Measurements from ENCODE around the gene COA1.

COA1 gene

DNA sequence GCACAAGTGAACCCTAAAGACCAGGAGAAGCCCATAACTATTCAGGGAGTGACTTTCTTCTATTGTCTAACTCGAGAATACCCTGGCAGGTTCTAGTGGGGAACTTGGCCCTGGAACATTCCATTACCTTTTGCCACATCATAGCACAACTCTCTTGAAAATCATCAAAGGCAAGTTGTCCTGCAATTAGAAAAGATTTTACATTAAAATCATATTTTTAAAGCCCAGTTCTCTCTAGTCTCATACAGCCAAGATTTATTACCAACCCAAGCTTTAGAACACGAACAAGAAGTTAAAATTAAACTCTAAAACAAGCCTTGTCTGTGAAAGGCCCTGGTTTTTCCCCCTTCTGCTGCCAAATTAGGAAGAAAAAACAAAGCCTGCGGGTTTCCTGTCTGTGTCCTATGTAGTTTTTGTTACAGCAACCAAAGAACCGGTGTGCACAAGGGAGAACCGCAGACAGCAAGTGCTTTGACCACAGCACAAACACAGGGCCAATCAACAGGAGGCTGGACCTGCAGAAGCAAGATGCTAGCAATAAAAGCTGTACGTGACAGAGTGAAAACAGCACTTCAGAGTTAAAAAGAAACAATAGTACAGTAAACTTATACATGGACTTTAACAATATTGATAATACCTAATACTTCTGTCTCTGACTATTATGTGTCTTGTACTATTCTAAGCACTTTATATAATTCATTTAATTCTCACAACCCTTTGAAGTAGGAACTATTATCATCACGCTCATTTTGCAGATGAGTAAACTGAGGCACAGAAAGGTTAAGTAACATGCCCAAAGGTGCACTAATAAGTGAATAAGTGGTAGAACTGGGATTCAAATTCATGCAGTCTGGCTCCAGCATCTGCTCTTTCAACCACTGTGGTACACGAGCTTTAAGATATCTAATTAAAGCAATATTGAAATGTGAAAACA, 80.6 kb downstream of the COA1 start:
- DNase-seq (ENCODE audit: low spot score in 2 of 2), result peak in 1 of 2 donors; percentile 85
- Mint-ChIP-seq H3K4me1 (peaks cover 88% of the 10 kb centered on the region), H3K9me3 (no peaks in the 10 kb centered on the region), H3K36me3 (peaks cover 41% of the 10 kb centered on the region), H3K27ac (peak overlapping the region; percentile 75), H3K4me3 (peak overlapping the region; percentile 57)
- peak; percentile 58 for ATAC-seq

DNA sequence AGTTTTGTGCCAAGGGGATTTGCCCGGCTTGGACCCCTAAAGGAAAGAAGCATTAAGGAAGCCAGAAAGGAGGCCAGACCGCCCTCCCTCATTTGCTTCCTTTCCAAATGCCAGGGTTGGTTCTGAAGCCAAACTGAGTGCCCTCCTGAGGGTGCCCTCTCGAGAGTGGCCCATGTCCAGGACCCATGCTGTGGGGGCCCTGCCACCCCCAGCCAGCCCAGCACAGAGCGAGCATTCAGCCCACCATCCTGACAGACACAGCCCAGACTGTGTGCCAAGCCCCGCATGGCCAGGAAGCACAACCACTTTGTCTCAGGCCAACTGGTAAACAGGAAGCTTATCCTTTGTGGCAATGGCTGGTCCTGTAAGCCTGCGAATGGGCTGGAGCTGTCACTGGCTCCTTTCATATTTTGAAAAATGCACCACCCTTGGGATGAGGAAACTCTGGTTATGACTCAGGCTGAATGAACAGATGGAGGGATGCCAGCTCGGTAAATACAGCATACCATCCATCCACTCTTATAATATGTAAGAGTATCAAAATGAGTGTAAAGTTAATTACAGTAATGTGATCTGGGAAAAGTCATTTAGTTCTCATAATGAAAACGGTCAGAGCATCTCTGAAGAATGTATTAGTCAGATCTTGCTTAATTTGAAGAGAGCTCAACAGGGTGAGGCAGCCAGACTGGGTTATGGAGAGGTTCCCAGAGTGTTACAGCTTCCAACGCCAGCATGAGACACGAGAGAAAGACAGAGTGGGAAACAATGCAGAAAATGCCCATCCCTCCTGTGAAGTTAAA, 81.5 kb downstream of the COA1 start:
- Mint-ChIP-seq H3K4me1 (peaks cover 94% of the 10 kb centered on the region), H3K4me3 (peak overlapping the region; percentile 57), H3K27ac (peak overlapping the region; percentile 75), H3K9me3 (no peaks in the 10 kb centered on the region), H3K36me3 (peaks cover 50% of the 10 kb centered on the region)
- peak; percentile 79 for ATAC-seq
- DNase-seq (ENCODE audit: low spot score in 2 of 2), result peak in 1 of 2 donors; percentile 82

GRCh38 chr7:43647339-43647672, 82.0 kb downstream of the COA1 start:
- no peak for ATAC-seq
- H3K4me1 Mint-ChIP-seq, result peaks cover 96% of the 10 kb centered on the region
- H3K4me3 Mint-ChIP-seq, result peak overlapping the region; percentile 57
- H3K9me3 Mint-ChIP-seq, result no peaks in the 10 kb centered on the region
- H3K27ac Mint-ChIP-seq, result peak overlapping the region; percentile 75
- H3K36me3 Mint-ChIP-seq, result peaks cover 56% of the 10 kb centered on the region
- DNase-seq (ENCODE audit: low spot score in 2 of 2), result no peak

DNA sequence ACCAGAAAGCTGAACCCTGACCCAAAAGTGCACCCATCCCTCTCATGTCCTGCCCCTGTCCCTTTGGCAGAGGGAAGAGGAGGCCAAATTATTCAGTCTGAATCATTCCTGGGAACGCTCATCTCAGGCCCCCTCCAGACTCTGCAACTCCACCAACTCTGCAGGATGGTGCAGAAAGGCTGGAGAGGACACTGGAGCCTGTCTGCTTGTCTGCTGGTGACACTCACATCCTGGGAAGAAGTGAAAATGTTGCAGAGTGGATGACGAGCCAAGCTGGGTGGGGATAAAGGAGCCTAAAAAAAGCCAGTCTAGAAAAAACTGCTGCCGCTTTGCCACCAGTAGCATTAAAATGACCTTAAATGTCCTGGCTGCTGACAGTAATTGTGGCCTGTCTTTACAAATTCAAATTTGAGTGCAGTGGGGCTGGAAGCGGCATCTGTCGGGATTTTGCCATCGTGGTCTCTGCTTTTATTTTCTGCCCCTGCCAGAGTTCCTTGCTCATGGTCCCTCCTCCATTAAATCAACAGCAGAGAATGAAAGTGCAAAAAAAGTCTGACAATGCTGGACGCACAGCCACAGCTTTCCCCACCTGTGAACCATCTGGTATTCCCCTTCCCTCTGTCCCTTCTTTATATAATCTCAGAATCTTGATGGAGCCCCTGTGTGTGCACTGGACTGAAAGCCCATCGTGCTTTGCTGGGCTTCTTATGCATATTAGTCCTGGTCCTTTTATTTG, 82.6 kb downstream of the COA1 start:
- ATAC-seq, result no peak
- Mint-ChIP-seq H3K9me3 (no peaks in the 10 kb centered on the region), H3K4me3 (peak overlapping the region; percentile 57), H3K4me1 (peaks cover 93% of the 10 kb centered on the region), H3K27ac (peak overlapping the region; percentile 75), H3K36me3 (peaks cover 59% of the 10 kb centered on the region)
- no peak for DNase-seq (ENCODE audit: low spot score in 2 of 2)

- H3K9me3 Mint-ChIP-seq, result no peaks in the 10 kb centered on the region
- ATAC-seq (no peak), DNase-seq (ENCODE audit: low spot score in 2 of 2) (no peak)
- H3K4me3 Mint-ChIP-seq, result peak overlapping the region; percentile 57
- peaks cover 90% of the 10 kb centered on the region for H3K4me1 Mint-ChIP-seq
- H3K36me3 Mint-ChIP-seq, result peaks cover 68% of the 10 kb centered on the region
- H3K27ac Mint-ChIP-seq, result peak overlapping the region; percentile 75
Observed at GRCh38 chr7:43645699-43646226, 83.6 kb downstream of the COA1 start.

GRCh38 chr7:43643846-43644245, 85.5 kb downstream of the COA1 start:
- Mint-ChIP-seq H3K27ac (peak overlapping the region; percentile 87), H3K36me3 (peaks cover 88% of the 10 kb centered on the region), H3K9me3 (no peaks in the 10 kb centered on the region), H3K4me3 (peak overlapping the region; percentile 37), H3K4me1 (peaks cover 79% of the 10 kb centered on the region)
- no peak for ATAC-seq
- DNase-seq (ENCODE audit: low spot score in 2 of 2), result no peak

DNA sequence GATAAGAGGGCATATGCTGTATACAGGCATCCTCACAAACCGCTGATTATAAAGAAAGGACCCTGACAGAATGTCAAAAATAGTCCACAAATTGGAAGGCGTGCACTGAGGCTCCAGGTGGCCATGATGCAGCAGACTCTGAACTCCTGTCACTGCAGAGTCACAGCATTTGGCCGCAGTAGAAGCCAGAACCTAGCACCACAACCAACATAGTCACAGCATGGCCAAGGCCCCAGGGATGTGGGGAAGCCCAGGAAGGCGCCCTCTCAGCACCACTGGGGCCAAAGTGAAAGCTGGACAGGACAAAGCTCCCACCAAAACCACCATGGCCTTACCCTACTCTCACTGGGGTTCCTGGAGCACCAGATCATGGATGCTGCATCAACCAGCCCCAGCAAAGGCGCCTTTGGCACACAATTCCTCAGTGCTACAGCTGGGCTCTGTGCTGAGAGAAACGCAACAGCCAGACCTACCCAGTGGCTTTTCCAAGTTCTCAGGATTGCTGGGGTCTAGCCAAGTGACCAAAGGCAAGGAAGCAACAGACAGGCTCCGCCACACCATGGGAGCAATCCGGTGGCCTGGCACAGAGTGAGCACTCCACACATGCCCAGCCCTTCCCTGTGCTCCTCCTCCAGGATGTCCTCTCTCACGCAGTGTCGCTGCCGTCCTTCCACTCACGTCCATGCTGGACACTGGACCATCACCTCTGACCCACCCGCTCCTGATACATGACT, 86.3 kb downstream of the COA1 start:
- H3K4me3 Mint-ChIP-seq, result peak overlapping the region; percentile 37
- ATAC-seq (peak; percentile 27), DNase-seq (ENCODE audit: low spot score in 2 of 2) (peak in 1 of 2 donors; percentile 50)
- H3K27ac Mint-ChIP-seq, result peak overlapping the region; percentile 87
- H3K9me3 Mint-ChIP-seq, result no peaks in the 10 kb centered on the region
- H3K36me3 Mint-ChIP-seq, result peaks cover 95% of the 10 kb centered on the region
- H3K4me1 Mint-ChIP-seq, result peaks cover 71% of the 10 kb centered on the region

- H3K27ac Mint-ChIP-seq, result peak overlapping the region; percentile 84
- no peak overlapping the region for H3K4me3 Mint-ChIP-seq
- DNase-seq (ENCODE audit: low spot score in 2 of 2) (no peak), ATAC-seq (no peak)
- no peaks in the 10 kb centered on the region for H3K9me3 Mint-ChIP-seq
- peaks cover 96% of the 10 kb centered on the region for H3K36me3 Mint-ChIP-seq
- H3K4me1 Mint-ChIP-seq, result peaks cover 68% of the 10 kb centered on the region
Observed at GRCh38 chr7:43640679-43641078, 88.6 kb downstream of the COA1 start.

GRCh38 chr7:43639858-43640491, 89.3 kb downstream of the COA1 start:
- peaks cover 97% of the 10 kb centered on the region for H3K36me3 Mint-ChIP-seq
- H3K27ac Mint-ChIP-seq, result peak overlapping the region; percentile 84
- ATAC-seq (no peak), DNase-seq (ENCODE audit: low spot score in 2 of 2) (peak in 1 of 2 donors; percentile 45)
- H3K9me3 Mint-ChIP-seq, result no peaks in the 10 kb centered on the region
- H3K4me1 Mint-ChIP-seq, result peaks cover 68% of the 10 kb centered on the region
- no peak overlapping the region for H3K4me3 Mint-ChIP-seq

DNA sequence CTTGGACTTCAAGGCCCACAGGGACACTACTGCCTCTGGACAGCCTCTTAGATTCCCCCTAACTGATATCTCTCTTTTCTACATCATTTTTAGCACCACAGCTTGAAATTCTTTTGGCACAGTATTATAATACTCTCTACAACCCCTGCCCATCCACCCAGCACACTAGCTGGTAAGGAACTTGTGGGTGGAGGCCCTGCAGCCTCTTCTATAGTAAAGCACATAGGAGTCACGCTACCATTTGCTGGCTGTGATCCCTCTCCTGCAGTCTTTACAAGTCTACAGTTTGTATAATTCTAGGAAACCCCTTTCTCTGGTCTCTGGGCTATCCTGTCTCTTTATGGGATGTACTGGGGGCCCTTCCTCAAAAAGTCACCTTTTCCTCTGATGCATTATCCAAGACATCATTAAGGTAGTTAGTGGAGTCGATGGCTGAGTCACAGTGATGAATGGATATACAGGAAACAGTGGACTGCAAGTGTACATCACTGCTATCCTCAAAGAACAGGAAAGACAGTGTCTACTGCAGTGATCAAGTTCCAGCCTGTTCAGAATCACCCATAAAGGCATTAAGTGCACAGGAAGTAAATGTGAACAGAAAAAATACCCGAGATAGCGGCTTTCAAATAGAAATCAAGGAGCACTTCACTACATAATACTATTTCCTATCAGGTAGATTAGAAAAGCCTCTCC, 92.1 kb downstream of the COA1 start:
- Mint-ChIP-seq H3K27ac (peak overlapping the region; percentile 84), H3K4me1 (peaks cover 68% of the 10 kb centered on the region), H3K4me3 (peak overlapping the region; percentile 21), H3K9me3 (no peaks in the 10 kb centered on the region), H3K36me3 (peaks cover 94% of the 10 kb centered on the region)
- DNase-seq (ENCODE audit: low spot score in 2 of 2), result peak in 1 of 2 donors; percentile 49
- peak; percentile 73 for ATAC-seq

- Mint-ChIP-seq H3K4me1 (peaks cover 72% of the 10 kb centered on the region), H3K27ac (peak overlapping the region; percentile 84), H3K9me3 (no peaks in the 10 kb centered on the region), H3K36me3 (peaks cover 97% of the 10 kb centered on the region), H3K4me3 (no peak overlapping the region)
- DNase-seq (ENCODE audit: low spot score in 2 of 2) (peak in 1 of 2 donors; percentile 47), ATAC-seq (no peak)
Observed at GRCh38 chr7:43636093-43636492, 93.2 kb downstream of the COA1 start.

DNA sequence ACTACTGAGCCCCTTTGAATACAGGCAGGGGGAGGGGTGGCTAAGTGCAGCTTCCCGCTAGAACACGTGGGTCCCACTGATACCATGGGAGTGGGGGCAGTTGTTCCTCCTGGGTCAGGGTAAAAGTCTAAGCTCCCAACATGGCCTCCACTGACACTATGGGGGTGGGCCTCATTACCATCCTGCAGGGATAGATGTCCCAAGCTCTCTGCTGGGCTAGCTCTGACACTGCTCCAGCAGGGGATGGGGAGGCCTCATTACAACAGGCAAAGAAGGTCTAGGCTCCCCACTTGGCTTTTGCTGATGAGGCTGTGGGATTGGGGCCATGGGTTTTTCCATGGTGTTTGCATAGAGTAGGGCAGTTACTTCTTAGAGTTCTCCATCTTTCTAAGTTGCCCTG, 94.9 kb downstream of the COA1 start:
- Mint-ChIP-seq H3K27ac (peak overlapping the region; percentile 24), H3K4me1 (peaks cover 72% of the 10 kb centered on the region), H3K4me3 (no peak overlapping the region), H3K36me3 (peaks cover 93% of the 10 kb centered on the region), H3K9me3 (no peaks in the 10 kb centered on the region)
- DNase-seq (ENCODE audit: low spot score in 2 of 2) (peak in 1 of 2 donors; percentile 45), ATAC-seq (no peak)

GRCh38 chr7:43632746-43633145, 96.6 kb downstream of the COA1 start:
- Mint-ChIP-seq H3K27ac (peak overlapping the region; percentile 24), H3K36me3 (peaks cover 84% of the 10 kb centered on the region), H3K4me1 (peaks cover 79% of the 10 kb centered on the region), H3K4me3 (no peak overlapping the region), H3K9me3 (no peaks in the 10 kb centered on the region)
- DNase-seq (ENCODE audit: low spot score in 2 of 2), result peak in 1 of 2 donors; percentile 42
- ATAC-seq, result no peak

Measured in stimulated activated effector memory CD8-positive, alpha-beta T cell treated with anti-CD3 and anti-CD28 coated beads, Interleukin-12 subunit alpha, Interleukin-12 subunit beta, amount 100 ng/mL, for 72 hours (primary cell).